Neural progenitor cell (in vitro differentiated cells): ENCODE measurements around the gene TNFSF8. TPM values are rescaled to one million over a fixed set of nuclear protein-coding genes. Genes with fewer than 3 reads are reported as not detected.

Source experiments
- DNase-seq: peaks from one replicate; pipeline ENCODE4 v3.0.0-alpha.2; 2016; ENCODE audit warnings: low spot score
- H2AFZ ChIP-seq: fragments of 200-600 bp; sonication (generic); replicated peaks from 2 replicates; pipeline ENCODE4 v1.6.1; 2016; ENCODE audit warnings: antibody characterized with exemption
- H3F3A ChIP-seq: fragments of 200-600 bp; sonication (generic); 2 replicates; pipeline ENCODE4 v1.6.1; 2016; ENCODE audit warnings: antibody characterized with exemption, low read depth
- H3K27ac ChIP-seq: fragments of 200-600 bp; sonication (generic); 2 replicates; pipeline ENCODE4 v1.5.1; 2016; ENCODE audit warnings: mild to moderate bottlenecking
- H3K27me3 ChIP-seq: fragments of 200-600 bp; sonication (generic); 2 replicates; pipeline ENCODE4 v1.6.1; 2016; ENCODE audit warnings: mild to moderate bottlenecking, moderate library complexity
- H3K36me3 ChIP-seq: fragments of 200-600 bp; sonication (generic); 2 replicates; pipeline ENCODE4 v1.5.1; 2016
- H3K4me1 ChIP-seq: fragments of 200-600 bp; sonication (generic); 2 replicates; pipeline ENCODE4 v1.6.1; 2016; ENCODE audit warnings: mixed run types
- H3K4me2 ChIP-seq: fragments of 200-600 bp; sonication (generic); 2 replicates; pipeline ENCODE4 v1.6.1; 2016
- H3K4me3 ChIP-seq: fragments of 200-600 bp; sonication (generic); 2 replicates; pipeline ENCODE4 v1.5.1; 2016
- H3K79me2 ChIP-seq: fragments of 200-600 bp; sonication (generic); 2 replicates; pipeline ENCODE4 v1.6.1; 2016; ENCODE audit warnings: low read depth
- H3K9ac ChIP-seq: fragments of 200-600 bp; sonication (generic); 2 replicates; pipeline ENCODE4 v1.6.1; 2016
- H3K9me3 ChIP-seq: fragments of 200-600 bp; sonication (generic); 2 replicates; pipeline ENCODE4 v1.5.1; 2016; ENCODE audit warnings: low read depth
- H4K20me1 ChIP-seq: fragments of 200-600 bp; sonication (generic); 2 replicates; pipeline ENCODE4 v1.6.1; 2016; ENCODE audit warnings: low read depth
- H3K27ac Mint-ChIP-seq: 3 replicates; pipeline ENCODE4 v1.8.0; 2021; ENCODE audit warnings: mixed read lengths
- H3K27me3 Mint-ChIP-seq: 2 replicates; pipeline ENCODE4 v1.8.0; 2022; ENCODE audit warnings: low read depth, mild to moderate bottlenecking, inconsistent platforms, moderate library complexity, mixed read lengths; ENCODE audit not compliant: insufficient read depth
- H3K36me3 Mint-ChIP-seq: 3 replicates; pipeline ENCODE4 v1.8.0; 2021; ENCODE audit warnings: mixed read lengths
- H3K4me1 Mint-ChIP-seq: 3 replicates; pipeline ENCODE4 v1.8.0; 2021; ENCODE audit warnings: mixed read lengths
- H3K4me3 Mint-ChIP-seq: 3 replicates; pipeline ENCODE4 v1.8.0; 2021; ENCODE audit warnings: mild to moderate bottlenecking, moderate library complexity, mixed read lengths
- H3K9me3 Mint-ChIP-seq: 3 replicates; pipeline ENCODE4 v1.8.0; 2020; ENCODE audit warnings: mixed read lengths
- CTCF ChIP-seq: fragments of 200-600 bp; sonication (generic); IDR thresholded peaks from 2 replicates; pipeline ENCODE4 v1.5.1; 2017; ENCODE audit warnings: antibody characterized with exemption, mild to moderate bottlenecking
- EZH2 ChIP-seq: fragments of 200-600 bp; sonication (generic); IDR thresholded peaks from 2 replicates; pipeline ENCODE4 v1.6.1; 2017; ENCODE audit warnings: antibody characterized with exemption, mild to moderate bottlenecking, moderate library complexity
- EZH2phosphoT487 ChIP-seq: fragments of 200-600 bp; sonication (generic); IDR thresholded peaks from 2 replicates; pipeline ENCODE4 v1.6.1; 2017; ENCODE audit warnings: antibody characterized with exemption
- total RNA-seq: library from RNA; depleted of rRNA; stranded (reverse); fragments of >200 nt; gene quantifications from 2 replicates; pipeline ENCODE4 v1.2.3, GENCODE V29; 2015; ENCODE audit warnings: low replicate concordance

Gene TNFSF8
- total RNA-seq, 1 donor from 2014 or later = not detected

DNA sequence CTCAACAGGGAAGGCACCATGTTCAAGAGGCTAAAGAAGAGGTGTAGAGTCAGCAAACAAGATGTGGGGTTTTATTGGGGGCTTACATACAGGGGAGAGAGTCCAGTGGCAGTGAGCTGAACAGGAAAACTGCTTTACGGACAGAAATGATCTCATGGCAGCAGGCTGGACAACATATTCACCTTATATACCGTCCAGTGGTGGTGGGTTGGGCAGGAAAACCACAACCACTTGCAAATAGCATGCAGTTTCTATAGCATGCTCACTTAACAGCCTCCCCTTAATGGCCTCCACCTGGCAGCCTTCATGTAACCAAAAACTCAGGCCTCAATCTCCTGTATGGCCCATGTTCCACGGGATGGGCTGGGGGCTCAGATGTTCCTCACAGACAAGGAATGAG is 5.4 kb downstream of the TNFSF8 start:
- Mint-ChIP-seq H3K27me3 (peaks cover 2% of the 10 kb centered on the region), H3K27ac (no peak overlapping the region), H3K4me3 (no peak overlapping the region), H3K4me1 (no peaks in the 10 kb centered on the region), H3K36me3 (no peaks in the 10 kb centered on the region), H3K9me3 (no peaks in the 10 kb centered on the region)
- no peaks in the 10 kb centered on the region for H3F3A ChIP-seq
- TF ChIP-seq CTCF (no peak), EZH2 (no peak), EZH2phosphoT487 (no peak)
- H3K9ac ChIP-seq = no peak overlapping the region
- no peaks in the 10 kb centered on the region for H3K4me1 ChIP-seq
- no peaks in the 10 kb centered on the region for H3K9me3 ChIP-seq
- H3K4me2 ChIP-seq = no peak overlapping the region
- H3K27ac ChIP-seq = no peak overlapping the region
- H3K27me3 ChIP-seq = peaks cover 97% of the 10 kb centered on the region
- no peaks in the 10 kb centered on the region for H3K79me2 ChIP-seq
- no peaks in the 10 kb centered on the region for H3K36me3 ChIP-seq
- H3K4me3 ChIP-seq = no peak overlapping the region
- no peak for DNase-seq
- H2AFZ ChIP-seq = no peak overlapping the region
- H4K20me1 ChIP-seq = no peaks in the 10 kb centered on the region

DNA sequence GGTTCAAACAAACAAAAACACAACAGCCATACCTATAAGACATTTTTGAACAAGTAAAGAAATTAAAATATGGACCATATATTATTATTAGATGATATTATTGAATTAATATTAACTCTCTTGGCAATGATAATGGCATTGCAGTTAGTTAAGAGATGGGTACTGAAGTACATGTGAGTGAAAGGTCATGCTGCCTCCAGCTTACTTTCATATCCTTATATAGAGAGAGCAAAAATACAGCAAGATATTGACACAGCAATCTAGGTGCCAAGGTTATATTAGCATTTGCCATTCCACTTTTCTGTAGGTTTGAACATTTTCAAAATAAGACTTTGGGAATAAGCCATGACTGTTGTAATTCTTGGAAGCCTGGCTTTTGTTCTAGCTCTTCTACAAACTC is 6.1 kb downstream of the TNFSF8 start:
- H3K36me3 ChIP-seq = no peaks in the 10 kb centered on the region
- no peak overlapping the region for H3K4me2 ChIP-seq
- Mint-ChIP-seq H3K9me3 (no peaks in the 10 kb centered on the region), H3K36me3 (no peaks in the 10 kb centered on the region), H3K4me3 (no peak overlapping the region), H3K27ac (no peak overlapping the region), H3K27me3 (peaks cover 2% of the 10 kb centered on the region), H3K4me1 (no peaks in the 10 kb centered on the region)
- peaks cover 95% of the 10 kb centered on the region for H3K27me3 ChIP-seq
- no peak overlapping the region for H3K4me3 ChIP-seq
- no peaks in the 10 kb centered on the region for H3K4me1 ChIP-seq
- no peaks in the 10 kb centered on the region for H3K9me3 ChIP-seq
- no peak overlapping the region for H2AFZ ChIP-seq
- no peak overlapping the region for H3K9ac ChIP-seq
- no peaks in the 10 kb centered on the region for H4K20me1 ChIP-seq
- TF ChIP-seq CTCF = no peak
- no peak for TF ChIP-seq EZH2
- no peak for TF ChIP-seq EZH2phosphoT487
- H3F3A ChIP-seq = no peaks in the 10 kb centered on the region
- H3K79me2 ChIP-seq = no peaks in the 10 kb centered on the region
- no peak for DNase-seq
- H3K27ac ChIP-seq = no peak overlapping the region

GRCh38 chr9:114923918-114924317 is 6.5 kb downstream of the TNFSF8 start:
- H3K27me3 Mint-ChIP-seq = peaks cover 2% of the 10 kb centered on the region
- Histone ChIP-seq H3K79me2 (no peaks in the 10 kb centered on the region), H3K27me3 (peaks cover 95% of the 10 kb centered on the region), H3K9me3 (no peaks in the 10 kb centered on the region), H3K4me1 (no peaks in the 10 kb centered on the region), H3K9ac (no peak overlapping the region), H4K20me1 (no peaks in the 10 kb centered on the region), H3K4me2 (no peak overlapping the region), H2AFZ (no peak overlapping the region), H3F3A (no peaks in the 10 kb centered on the region), H3K36me3 (no peaks in the 10 kb centered on the region), H3K27ac (no peak overlapping the region), H3K4me3 (no peak overlapping the region)
- TF ChIP-seq EZH2 (no peak), CTCF (no peak), EZH2phosphoT487 (no peak)
- no peak for DNase-seq
- H3K27ac Mint-ChIP-seq = no peak overlapping the region
- no peaks in the 10 kb centered on the region for H3K9me3 Mint-ChIP-seq
- H3K4me3 Mint-ChIP-seq = no peak overlapping the region
- H3K4me1 Mint-ChIP-seq = no peaks in the 10 kb centered on the region
- no peaks in the 10 kb centered on the region for H3K36me3 Mint-ChIP-seq

- no peaks in the 10 kb centered on the region for H3K79me2 ChIP-seq
- no peaks in the 10 kb centered on the region for H3K9me3 ChIP-seq
- H3K4me2 ChIP-seq = no peak overlapping the region
- DNase-seq = no peak
- Mint-ChIP-seq H3K4me3 (no peak overlapping the region), H3K36me3 (no peaks in the 10 kb centered on the region), H3K27ac (no peak overlapping the region), H3K4me1 (no peaks in the 10 kb centered on the region), H3K27me3 (no peaks in the 10 kb centered on the region), H3K9me3 (no peaks in the 10 kb centered on the region)
- H3K4me3 ChIP-seq = no peak overlapping the region
- no peaks in the 10 kb centered on the region for H4K20me1 ChIP-seq
- no peak for TF ChIP-seq EZH2phosphoT487
- TF ChIP-seq EZH2 = no peak
- no peak for TF ChIP-seq CTCF
- no peak overlapping the region for H3K9ac ChIP-seq
- H3K36me3 ChIP-seq = no peaks in the 10 kb centered on the region
- no peak overlapping the region for H3K27ac ChIP-seq
- no peaks in the 10 kb centered on the region for H3F3A ChIP-seq
- no peaks in the 10 kb centered on the region for H3K4me1 ChIP-seq
- H3K27me3 ChIP-seq = peaks cover 95% of the 10 kb centered on the region
- H2AFZ ChIP-seq = no peak overlapping the region
These were observed 9.2 kb downstream of the TNFSF8 start for GRCh38 chr9:114921171-114921570.
